NCI-H1092 (cell line): ENCODE data around the gene STPG4.

Experiments used
- DNase-seq: peaks from one replicate; lab custom pipeline; 2025; lab: John Stamatoyannopoulos, UW

The STPG4 gene

GRCh38 chr2:47054036-47054555 lies 101.0 kb downstream of the STPG4 start:
- DNase-seq = no peak

- DNase-seq = no peak
Measured at GRCh38 chr2:47052847-47053246, 102.3 kb downstream of the STPG4 start.

GRCh38 chr2:47051562-47051961 lies 103.5 kb downstream of the STPG4 start:
- no peak for DNase-seq

DNA sequence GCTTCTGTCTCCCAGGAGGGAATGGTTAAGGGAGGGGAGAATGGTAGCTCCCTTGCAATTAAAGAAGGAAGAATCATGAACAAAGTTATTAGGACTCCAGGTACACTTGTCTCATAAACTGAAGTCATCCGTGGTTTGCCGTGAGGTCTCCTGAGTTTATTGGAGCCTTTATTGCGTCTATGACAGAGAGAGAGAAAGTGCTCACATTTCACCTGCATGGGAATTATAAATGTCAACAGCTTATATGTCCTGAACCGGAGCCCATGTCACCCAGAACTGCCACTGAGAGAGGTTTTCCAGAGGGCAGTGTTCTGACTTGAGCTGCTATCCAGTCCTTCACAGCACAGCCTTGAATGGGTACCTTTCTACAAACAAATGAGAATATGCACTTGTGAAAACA lies 104.3 kb downstream of the STPG4 start:
- DNase-seq = no peak

DNA sequence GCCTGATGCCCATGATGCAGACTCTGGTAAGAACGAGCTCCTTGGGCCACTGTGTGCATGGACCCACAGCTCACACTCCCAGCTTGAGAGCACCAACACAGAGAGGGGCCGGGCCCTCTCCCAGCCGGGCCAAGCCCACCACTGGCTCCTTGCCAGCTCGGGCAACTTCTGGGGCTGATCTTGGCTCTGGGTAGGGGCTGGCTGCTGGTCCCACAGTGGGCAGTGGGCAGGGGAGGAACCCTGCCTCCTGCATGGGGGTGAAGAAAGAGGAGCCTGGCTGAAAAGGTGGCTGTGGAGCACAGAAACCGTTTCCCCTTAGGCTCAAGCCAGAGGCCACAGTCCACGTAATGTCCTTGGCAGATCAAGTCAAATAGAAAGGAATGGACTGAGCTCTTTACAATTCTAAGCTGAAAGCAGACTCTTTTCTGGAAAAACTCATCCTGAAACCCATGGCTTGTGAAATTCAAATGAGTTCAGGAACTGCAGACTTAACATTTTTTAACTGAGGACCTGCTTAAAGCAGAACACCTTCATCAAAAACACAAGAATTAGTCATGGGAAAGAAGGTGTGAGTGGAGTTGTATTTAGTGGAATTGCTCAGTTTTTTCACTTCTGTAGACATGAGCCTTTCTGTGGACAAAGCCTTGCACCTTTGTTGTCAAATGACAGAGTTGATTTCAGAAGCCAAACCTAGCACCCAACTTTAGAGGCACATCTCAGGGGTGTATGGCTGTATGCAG lies 104.9 kb downstream of the STPG4 start:
- DNase-seq = no peak

DNA sequence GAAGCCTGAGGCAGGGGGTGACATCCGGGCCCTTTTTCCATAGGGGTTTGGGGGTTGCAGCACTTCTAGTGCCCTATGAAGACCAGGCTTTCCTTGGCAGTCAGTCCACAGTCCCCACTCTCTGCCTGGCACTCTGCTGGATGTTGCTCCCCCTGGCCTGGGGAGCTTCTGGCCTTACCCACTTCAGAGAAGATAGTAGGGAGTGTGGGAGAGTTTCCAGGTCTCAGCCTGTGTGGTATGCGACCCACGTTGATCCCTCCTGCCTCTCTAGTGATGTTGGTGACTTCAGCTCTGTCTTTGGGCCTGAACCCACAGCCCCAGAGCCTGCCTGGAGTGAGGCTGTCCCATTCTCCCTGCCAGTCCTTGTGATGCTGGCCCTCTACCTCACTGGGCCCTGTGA lies 105.6 kb downstream of the STPG4 start:
- DNase-seq = no peak

DNA sequence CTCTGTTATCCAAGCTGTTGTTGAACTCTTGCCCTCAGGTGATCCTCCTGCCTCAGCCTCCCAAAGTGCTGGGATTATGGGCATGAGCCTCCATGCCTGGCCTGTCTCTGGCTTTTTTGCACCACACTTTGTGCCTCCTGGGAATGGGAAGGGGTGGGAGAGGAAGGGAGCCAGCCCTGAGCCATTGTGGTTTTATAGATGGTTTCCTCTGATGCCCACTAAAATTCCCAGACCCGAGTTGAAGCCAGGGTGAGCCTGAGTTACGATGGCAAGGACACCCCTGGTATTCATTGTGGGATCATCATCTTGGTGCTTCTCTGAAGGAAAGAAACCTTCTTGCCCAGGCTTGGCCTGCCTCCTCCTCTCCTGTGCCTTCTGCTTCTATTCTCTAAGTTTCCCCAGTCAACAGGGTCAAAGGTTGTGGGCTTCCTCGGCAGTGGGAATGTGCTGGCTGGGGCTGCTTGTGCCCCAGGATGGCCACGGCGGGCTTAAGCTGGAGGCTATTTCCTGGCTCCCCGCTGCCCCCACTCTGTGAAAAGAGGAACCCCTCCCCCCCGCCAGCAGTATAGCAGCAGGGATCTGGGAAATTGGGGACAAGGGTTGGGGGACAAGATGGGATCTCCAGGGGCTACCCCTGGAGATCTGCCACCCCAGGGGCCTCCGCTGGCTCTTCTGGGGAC lies 106.2 kb downstream of the STPG4 start:
- no peak for DNase-seq

DNA sequence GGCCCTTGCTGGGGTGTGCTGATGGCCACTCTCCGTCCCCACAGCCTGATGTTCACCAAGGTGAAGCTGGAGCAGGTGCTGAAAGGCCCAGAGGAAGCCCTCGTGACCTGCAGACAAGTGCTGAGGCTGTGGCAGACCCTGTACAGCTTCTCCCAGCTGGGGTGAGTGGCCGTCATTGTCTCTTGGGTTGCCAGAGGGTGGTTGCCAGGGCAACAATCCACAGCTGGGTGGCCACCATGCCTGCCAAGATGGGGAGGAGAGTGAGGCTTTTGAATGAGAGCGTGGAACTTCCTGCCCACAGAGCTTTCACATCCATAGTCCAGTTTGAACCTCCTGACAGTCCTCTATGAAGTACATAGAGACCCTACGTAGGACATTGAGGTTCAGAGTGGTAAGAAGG lies 108.8 kb downstream of the STPG4 start:
- DNase-seq = no peak

GRCh38 chr2:47043891-47044239 lies 111.2 kb downstream of the STPG4 start:
- no peak for DNase-seq

DNA sequence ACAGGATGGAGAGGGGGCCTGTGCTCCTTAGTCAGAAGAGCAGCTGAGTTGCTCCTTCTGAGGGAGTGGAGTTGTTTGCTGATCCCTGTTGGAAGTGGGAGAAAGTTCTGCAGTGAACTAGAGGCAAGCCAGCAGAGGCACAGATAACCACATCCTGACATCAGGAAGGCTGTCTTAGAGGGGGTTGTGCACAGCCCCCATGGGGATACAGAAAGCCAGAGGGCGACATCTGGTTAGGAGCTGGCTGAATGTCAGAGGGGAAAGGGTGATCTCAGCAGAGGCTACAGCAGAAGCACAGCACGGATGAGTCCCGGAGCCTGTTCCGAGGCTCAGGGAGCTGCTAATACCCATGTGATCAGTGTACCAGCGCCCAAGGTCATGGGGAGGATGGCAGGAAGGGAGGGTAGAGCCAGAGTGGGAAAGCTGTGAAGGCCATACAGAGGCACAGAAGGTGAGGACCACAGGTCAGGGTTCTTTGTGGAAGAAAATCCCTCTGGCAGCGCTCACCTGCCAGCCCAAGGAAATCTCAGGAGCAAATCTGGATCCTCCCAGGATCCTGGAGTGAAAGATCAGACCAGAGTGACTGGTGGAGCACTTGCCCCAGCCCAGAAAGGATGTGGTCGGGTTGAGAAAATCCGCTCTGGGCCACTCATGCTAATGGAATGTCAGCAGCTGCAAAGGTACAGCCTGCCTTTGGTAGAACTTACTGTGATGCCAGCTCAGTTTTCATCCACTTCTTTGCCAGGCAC lies 111.8 kb downstream of the STPG4 start:
- no peak for DNase-seq

GRCh38 chr2:47041891-47042684 lies 113.0 kb downstream of the STPG4 start:
- DNase-seq = no peak

DNA sequence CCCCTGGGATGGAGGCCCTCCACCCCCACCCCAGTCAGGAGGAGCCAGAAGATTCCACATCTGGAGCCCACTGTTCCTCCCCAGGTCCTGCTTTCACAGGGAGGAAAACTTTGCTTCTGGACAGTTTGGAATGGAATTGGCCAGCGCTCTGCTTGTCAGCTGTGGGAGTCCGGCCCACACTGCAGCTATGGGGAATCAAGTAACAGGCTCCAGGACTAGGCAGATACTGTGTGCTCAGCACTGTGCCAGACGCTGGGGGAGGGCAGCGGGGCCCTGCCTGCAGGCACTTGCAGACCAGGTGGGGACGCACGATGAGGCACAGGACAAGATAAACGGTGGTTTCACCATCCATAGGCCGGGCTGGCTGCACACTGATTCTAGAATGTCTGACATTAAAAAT lies 114.0 kb downstream of the STPG4 start:
- no peak for DNase-seq

GRCh38 chr2:47040651-47041050 lies 114.5 kb downstream of the STPG4 start:
- DNase-seq = no peak

DNA sequence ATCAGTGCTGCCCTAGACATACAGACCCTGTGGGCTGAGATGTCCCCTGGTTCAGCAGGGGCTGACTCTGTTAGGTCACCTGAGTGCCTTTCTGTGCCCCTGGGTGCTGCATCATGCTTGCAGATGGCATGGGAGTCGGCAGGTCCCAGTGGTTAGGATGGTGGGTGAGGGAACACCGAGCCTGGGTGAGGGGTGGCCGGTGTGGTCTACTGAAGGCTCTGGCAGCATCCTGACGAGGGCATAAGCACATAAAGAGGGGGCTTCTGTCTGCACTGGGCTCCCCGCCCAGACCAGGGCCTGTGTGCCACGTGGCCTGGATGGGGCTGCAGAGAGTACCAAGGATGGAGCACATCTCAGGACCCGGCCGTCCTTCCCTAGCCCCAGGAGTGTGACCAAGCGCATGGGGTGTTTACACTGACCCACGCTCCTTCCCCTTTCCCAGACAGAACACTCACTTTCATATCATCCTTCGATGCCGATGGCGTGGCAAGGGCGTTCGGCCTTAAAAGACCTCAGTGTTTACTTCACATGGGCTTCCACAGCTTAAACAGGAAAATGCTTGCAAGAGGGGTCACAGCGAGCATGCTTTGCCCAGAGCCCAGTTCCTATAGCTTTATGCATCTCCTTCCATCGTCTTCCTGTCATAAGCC lies 115.1 kb downstream of the STPG4 start:
- DNase-seq = no peak

GRCh38 chr2:47039489-47039870 lies 115.6 kb downstream of the STPG4 start:
- no peak for DNase-seq

- no peak for DNase-seq
Measured at GRCh38 chr2:47038656-47039488, 116.2 kb downstream of the STPG4 start.

DNA sequence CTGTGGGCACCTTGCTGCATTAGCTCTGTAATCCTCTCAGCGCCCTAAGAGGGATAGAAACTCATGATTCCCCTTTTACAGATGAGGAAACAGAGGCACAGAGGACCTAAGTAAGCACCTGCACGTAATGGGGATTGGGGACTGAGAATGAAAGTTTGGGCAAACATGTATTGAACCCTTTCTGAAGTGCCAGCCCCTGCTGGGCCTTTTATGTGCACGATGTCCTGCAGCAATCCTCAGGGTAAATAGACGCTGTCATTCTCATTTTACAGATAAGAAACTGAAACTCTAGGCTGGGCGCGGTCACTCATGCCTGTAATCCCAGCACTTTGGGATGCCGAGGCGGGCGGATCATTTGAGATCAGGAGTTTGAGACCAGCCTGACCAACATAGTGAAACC lies 117.4 kb downstream of the STPG4 start:
- no peak for DNase-seq
